ENCODE data around the gene SNRPA1.

The SNRPA1 gene

GRCh38 chr15:101255615-101256241 is 39.3 kb downstream of the SNRPA1 start:
- DNase-seq, result peak; percentile 39

GRCh38 chr15:101255051-101255395 is 40.0 kb downstream of the SNRPA1 start:
- DNase-seq, result peak; percentile 38

- no peak for DNase-seq
Measured at GRCh38 chr15:101254157-101255050, 40.6 kb downstream of the SNRPA1 start.

- no peak for DNase-seq
Measured at GRCh38 chr15:101252836-101253235, 42.2 kb downstream of the SNRPA1 start.

- peak; percentile 52 for DNase-seq
Measured at GRCh38 chr15:101251830-101252820, 42.9 kb downstream of the SNRPA1 start, which contains the start of gene CHSY1. Gene CHSY1 (minus strand): TSS chr15:101252048. CDS start chr15:101251456, 592 bp downstream.

GRCh38 chr15:101250873-101251829 is 43.9 kb downstream of the SNRPA1 start:
- no peak for DNase-seq

GRCh38 chr15:101250341-101250831 is 44.7 kb downstream of the SNRPA1 start:
- DNase-seq, result no peak

- no peak for DNase-seq
Measured at GRCh38 chr15:101248274-101248673, 46.8 kb downstream of the SNRPA1 start.

GRCh38 chr15:101246824-101247745 is 48.0 kb downstream of the SNRPA1 start:
- no peak for DNase-seq

- DNase-seq, result no peak
Measured at GRCh38 chr15:101246391-101246790, 48.7 kb downstream of the SNRPA1 start.

- no peak for DNase-seq
Measured at GRCh38 chr15:101244889-101245668, 50.0 kb downstream of the SNRPA1 start.

- no peak for DNase-seq
Measured at GRCh38 chr15:101244036-101244781, 50.8 kb downstream of the SNRPA1 start.

GRCh38 chr15:101243420-101243819 is 51.6 kb downstream of the SNRPA1 start:
- DNase-seq, result no peak

GRCh38 chr15:101242999-101243336 is 52.1 kb downstream of the SNRPA1 start:
- no peak for DNase-seq

GRCh38 chr15:101242160-101242998 is 52.7 kb downstream of the SNRPA1 start:
- no peak for DNase-seq

GRCh38 chr15:101240358-101240757 is 54.7 kb downstream of the SNRPA1 start:
- DNase-seq, result no peak

- DNase-seq, result no peak
Measured at GRCh38 chr15:101239724-101240136, 55.3 kb downstream of the SNRPA1 start.

- no peak for DNase-seq
Measured at GRCh38 chr15:101237251-101237650, 57.8 kb downstream of the SNRPA1 start.
